Astrocyte of the cerebellum (primary cell): ENCODE results near the gene SIGLEC6.

Source experiments
- DNase-seq: peaks from one replicate; pipeline ENCODE4 v3.0.0-alpha.2; 2011; ENCODE audit warnings: low read depth
- H3K4me3 ChIP-seq: 2 replicates; pipeline ENCODE4 v1.5.1; 2011; ENCODE audit warnings: mild to moderate bottlenecking, low read depth, low read length, moderate library complexity
- CTCF ChIP-seq: IDR thresholded peaks from 2 replicates; pipeline ENCODE4 v1.5.1; 2012; ENCODE audit warnings: low read length, low read depth, moderate library complexity, mild to moderate bottlenecking; ENCODE audit errors: missing control alignments
- in situ Hi-C: cut with HindIII; loops from 2 replicates; pipeline ENCODE4 v1.10.0; 2017; ENCODE audit warnings: low sequenced_read_pairs

Gene SIGLEC6

GRCh38 chr19:51550848-51551672, 19.6 kb upstream of the SIGLEC6 start:
- no peak overlapping the region for H3K4me3 ChIP-seq
- TF ChIP-seq CTCF, result no peak
- in situ Hi-C loops, result loop anchor here (5.0 kb wide), 1 partner anchor 46 kb away; no protein-coding TSS in a partner anchor
- DNase-seq, result no peak

- no peak for DNase-seq
- in situ Hi-C loops, result loop anchor here (5.0 kb wide), 2 partner anchors 48 to 77 kb away; no protein-coding TSS in a partner anchor
- H3K4me3 ChIP-seq, result no peak overlapping the region
- TF ChIP-seq CTCF, result no peak
Measured at GRCh38 chr19:51549533-51550324, 18.3 kb upstream of the SIGLEC6 start.

- no peak for TF ChIP-seq CTCF
- no peak overlapping the region for H3K4me3 ChIP-seq
- in situ Hi-C loops, result loop anchor here (5.0 kb wide), 1 partner anchor 77 kb away; no protein-coding TSS in a partner anchor
- DNase-seq, result no peak
Measured at GRCh38 chr19:51548891-51549305, 17.4 kb upstream of the SIGLEC6 start.

GRCh38 chr19:51548213-51548651, 16.8 kb upstream of the SIGLEC6 start:
- no peak overlapping the region for H3K4me3 ChIP-seq
- in situ Hi-C loops, result loop anchor here (5.0 kb wide), 1 partner anchor 76 kb away; no protein-coding TSS in a partner anchor
- no peak for DNase-seq
- no peak for TF ChIP-seq CTCF

- no peak overlapping the region for H3K4me3 ChIP-seq
- no peak for TF ChIP-seq CTCF
- DNase-seq, result no peak
- in situ Hi-C loops, result loop anchor here (5.0 kb wide), 1 partner anchor 75 kb away; no protein-coding TSS in a partner anchor
Measured at GRCh38 chr19:51547397-51548212, 16.1 kb upstream of the SIGLEC6 start.
